Fibroblast of villous mesenchyme (primary cell): ENCODE results near the gene PKDREJ. TPM values are rescaled to one million over a fixed set of nuclear protein-coding genes. Genes with fewer than 3 reads are reported as not detected.
A peak's percentile ranks its signal among the peaks of the same experiment; 100 is the strongest.
"Not testable (repeated sequence)": the region's sequence is repeated elsewhere in the genome, so short reads cannot be mapped to it uniquely, and the experiment has no call there.

Source experiments
- DNase-seq: peaks from one replicate; pipeline ENCODE4 v3.0.0-alpha.2; 2010; ENCODE audit warnings: low read depth
- H3K4me3 ChIP-seq: 2 replicates; pipeline ENCODE4 v1.5.1; 2011; ENCODE audit warnings: low read depth, mild to moderate bottlenecking, low read length
- total RNA-seq: library from RNA; depleted of rRNA; stranded (reverse); fragments of >200 nt; gene quantifications from 2 replicates; pipeline ENCODE4 v1.2.3, GENCODE V29; 2012
- TF ChIP-seq, protein P1 (sequence below): IDR thresholded peaks from 2 replicates; pipeline ENCODE4 v1.5.1; 2012; ENCODE audit warnings: low read depth, mild to moderate bottlenecking, low read length; ENCODE audit not compliant: insufficient read depth

The PKDREJ gene
- total RNA-seq, 1 donor, result not detected

- TF ChIP-seq, protein P1, sequence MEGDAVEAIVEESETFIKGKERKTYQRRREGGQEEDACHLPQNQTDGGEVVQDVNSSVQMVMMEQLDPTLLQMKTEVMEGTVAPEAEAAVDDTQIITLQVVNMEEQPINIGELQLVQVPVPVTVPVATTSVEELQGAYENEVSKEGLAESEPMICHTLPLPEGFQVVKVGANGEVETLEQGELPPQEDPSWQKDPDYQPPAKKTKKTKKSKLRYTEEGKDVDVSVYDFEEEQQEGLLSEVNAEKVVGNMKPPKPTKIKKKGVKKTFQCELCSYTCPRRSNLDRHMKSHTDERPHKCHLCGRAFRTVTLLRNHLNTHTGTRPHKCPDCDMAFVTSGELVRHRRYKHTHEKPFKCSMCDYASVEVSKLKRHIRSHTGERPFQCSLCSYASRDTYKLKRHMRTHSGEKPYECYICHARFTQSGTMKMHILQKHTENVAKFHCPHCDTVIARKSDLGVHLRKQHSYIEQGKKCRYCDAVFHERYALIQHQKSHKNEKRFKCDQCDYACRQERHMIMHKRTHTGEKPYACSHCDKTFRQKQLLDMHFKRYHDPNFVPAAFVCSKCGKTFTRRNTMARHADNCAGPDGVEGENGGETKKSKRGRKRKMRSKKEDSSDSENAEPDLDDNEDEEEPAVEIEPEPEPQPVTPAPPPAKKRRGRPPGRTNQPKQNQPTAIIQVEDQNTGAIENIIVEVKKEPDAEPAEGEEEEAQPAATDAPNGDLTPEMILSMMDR, result no peak
- no peak for DNase-seq
- no peak overlapping the region for H3K4me3 ChIP-seq
Observed at GRCh38 chr22:46272762-46273431, 9.8 kb upstream of the PKDREJ start.

GRCh38 chr22:46272196-46272595 lies 9.1 kb upstream of the PKDREJ start:
- TF ChIP-seq, protein P1, result no peak
- no peak for DNase-seq
- no peak overlapping the region for H3K4me3 ChIP-seq

- TF ChIP-seq, protein P1, result no peak
- DNase-seq, result no peak
- no peak overlapping the region for H3K4me3 ChIP-seq
Observed at GRCh38 chr22:46269564-46269963, 6.4 kb upstream of the PKDREJ start.

DNA sequence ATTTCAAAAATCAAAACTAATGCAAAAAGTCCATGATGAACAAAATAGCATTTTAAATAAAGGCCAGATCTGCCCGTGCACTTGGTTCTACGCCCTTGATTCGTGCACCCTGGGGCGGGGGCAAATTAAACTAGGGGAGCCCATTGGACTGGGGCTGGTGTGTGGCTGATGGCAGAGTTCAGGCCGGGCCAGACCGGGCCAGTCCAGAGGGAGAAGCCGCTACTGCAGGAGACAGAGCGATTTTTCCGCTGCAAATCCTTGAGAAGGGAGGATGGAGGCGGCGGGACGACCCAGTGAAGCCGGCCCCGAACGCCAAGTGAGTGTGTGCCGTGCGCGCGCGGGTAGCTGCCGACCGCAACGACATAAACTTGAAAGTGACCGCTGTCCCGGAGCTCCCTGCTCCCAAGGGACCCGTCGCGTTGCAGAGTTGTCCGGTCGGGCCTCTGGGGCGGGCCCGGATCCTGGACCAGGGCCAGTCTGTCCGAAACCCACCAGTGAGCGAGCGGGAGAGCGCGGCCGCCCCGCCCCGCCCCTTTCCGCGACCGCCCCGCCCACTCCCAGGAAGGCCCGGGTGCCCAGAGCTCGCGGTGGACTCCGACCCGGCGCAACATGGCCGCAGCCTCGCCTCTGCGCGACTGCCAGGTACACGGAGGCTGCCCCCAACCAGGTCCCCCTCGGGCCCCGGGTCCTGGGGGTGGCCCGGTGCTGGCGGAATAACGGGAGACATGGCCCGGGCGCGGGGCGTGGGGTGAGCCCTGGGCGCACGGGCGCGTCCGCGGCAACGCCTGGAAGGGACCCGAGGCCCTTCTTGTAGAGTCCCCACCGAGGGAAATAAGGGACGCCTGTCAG lies 4.5 kb upstream of the PKDREJ start, which contains the start of gene TTC38:
Gene TTC38, plus strand, starts transcription at position 578 of the 849 bp plus-strand sequence. Its CDS starts 32 bp downstream, at position 610.
- TF ChIP-seq, protein P1, result no peak
- peak within 1 kb of the TSS; percentile 82 for H3K4me3 ChIP-seq
- peak; percentile 80 for DNase-seq

- not testable (repeated sequence) for DNase-seq
Observed at GRCh38 chr22:46265627-46266026, 2.5 kb upstream of the PKDREJ start.

DNA sequence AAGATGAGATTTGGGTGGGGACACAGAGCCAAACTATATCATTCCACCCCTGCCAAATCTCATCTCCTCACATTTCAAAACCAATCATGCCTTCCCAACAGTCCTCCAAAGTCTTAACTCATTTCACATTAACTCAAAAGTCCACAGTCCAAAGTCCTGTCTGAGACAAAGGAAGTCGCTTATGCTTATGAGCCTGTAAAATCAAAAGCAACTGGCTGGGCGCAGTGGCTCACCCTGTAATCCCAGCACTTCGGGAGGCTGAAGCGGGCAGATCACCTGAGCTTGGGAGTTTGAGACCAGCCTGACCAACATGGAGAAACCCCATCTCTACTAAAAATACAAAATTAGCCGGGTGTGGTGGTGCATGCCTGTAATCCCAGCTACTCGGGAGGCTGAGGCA lies 1.4 kb upstream of the PKDREJ start:
- DNase-seq, H3K4me3 ChIP-seq: not testable (repeated sequence)

More at GRCh38 chr22:46265627-46266026, 2.5 kb upstream of the PKDREJ start:
- not testable (repeated sequence) for H3K4me3 ChIP-seq

DNA sequence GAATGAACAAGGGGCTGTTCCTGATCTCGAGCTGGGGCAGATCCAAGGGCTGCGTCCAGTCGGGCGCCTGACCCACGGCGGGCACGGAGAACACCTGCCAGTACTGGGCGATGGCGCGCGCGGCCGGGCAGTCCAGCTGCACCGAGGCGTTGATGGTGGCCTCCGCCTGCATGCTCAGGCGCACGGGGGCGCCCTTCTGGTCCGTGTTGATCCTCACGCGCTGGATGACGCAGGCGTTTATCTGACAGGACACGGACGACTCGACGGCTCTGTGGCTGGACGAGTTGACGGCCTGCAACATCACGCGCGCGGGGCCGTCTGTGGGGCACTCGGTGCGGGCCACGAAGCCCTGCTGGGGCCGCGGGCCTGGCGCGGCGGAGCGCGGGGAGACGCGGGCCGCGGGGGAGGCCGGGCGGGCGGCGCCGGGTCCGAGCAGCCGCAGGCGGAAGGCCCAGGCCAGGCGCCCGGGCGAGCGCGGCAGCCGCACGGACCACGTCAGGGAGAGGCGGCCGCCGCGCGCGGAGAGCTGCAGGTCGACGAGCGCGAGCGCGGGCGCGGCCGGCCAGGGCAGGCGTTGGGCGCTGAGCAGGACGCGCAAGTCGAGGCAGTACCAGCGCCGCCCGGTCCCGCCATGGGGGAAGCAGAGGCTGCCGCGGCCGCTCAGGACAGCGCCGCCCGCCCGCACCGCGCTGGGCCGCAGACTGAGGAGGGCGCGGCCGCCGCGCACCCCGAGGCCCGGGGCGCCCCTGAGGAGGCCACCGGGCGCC lies 511 bp downstream of the PKDREJ start:
- DNase-seq, result peak; percentile 52
- no peak overlapping the region for H3K4me3 ChIP-seq
- TF ChIP-seq, protein P1, result no peak
